ENCODE data around the gene OCA2.
"Not testable (repeated sequence)": the region's sequence is repeated elsewhere in the genome, so short reads cannot be mapped to it uniquely, and the experiment has no call there.

OCA2 gene

GRCh38 chr15:27722102-27722501 lies 377.0 kb downstream of the OCA2 start:
- DNase-seq (ENCODE audit: low spot score): no peak

- DNase-seq (ENCODE audit: low spot score): no peak
Observed at GRCh38 chr15:27714675-27715074, 384.4 kb downstream of the OCA2 start.

- DNase-seq (ENCODE audit: low spot score): not testable (repeated sequence)
Observed at GRCh38 chr15:27713850-27714249, 385.3 kb downstream of the OCA2 start.

GRCh38 chr15:27707257-27707656 lies 391.9 kb downstream of the OCA2 start:
- DNase-seq (ENCODE audit: low spot score): no peak

GRCh38 chr15:27706300-27706699 lies 392.8 kb downstream of the OCA2 start:
- DNase-seq (ENCODE audit: low spot score): no peak

- no peak for DNase-seq (ENCODE audit: low spot score)
Observed at GRCh38 chr15:27705056-27705455, 394.1 kb downstream of the OCA2 start.

All from activated CD4-positive, alpha-beta T cell treated with anti-CD3 and anti-CD28 coated beads, Interleukin-2, Interleukin-4, amounts not matched to agents 100 ng/mL and 50 ng/mL, durations not matched to agents 16 hours and 8 hours (primary cell).